GM19239 (cell line): ENCODE results near the gene ICAM5.

Experiments
- DNase-seq: peaks from one replicate; pipeline ENCODE4 v3.0.0; 2011; ENCODE audit warnings: low spot score; ENCODE audit not compliant: insufficient read length
- FAIRE-seq: peaks from 2 replicates; lab custom pipeline; 2011; peaks lifted over from hg19 to GRCh38; lab: Jason Lieb, UNC

Gene ICAM5

DNA sequence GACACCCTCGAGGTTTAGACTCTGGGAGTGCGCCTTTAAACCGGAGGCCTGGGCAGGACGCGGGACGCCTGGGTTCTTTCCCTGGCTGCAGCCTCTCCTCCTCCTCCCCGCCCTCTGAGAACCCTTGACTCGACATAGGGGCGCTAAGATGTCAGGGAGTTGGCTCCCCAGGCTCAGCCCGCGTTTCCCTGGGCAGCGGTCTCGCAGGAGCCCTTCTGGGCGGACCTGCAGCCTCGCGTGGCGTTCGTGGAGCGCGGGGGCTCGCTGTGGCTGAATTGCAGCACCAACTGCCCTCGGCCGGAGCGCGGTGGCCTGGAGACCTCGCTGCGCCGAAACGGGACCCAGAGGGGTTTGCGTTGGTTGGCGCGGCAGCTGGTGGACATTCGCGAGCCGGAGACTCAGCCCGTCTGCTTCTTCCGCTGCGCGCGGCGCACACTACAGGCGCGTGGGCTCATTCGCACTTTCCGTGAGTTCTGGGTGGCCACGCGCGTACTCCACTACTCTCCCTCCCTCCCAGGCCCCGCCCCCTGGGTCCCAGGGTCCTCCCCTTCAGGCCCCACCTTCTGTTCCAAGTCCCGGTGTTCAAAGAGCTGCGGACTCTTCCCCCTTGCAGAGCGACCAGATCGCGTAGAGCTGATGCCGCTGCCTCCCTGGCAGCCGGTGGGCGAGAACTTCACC is 1.3 kb downstream of the ICAM5 start:
- FAIRE-seq, result no peak
- DNase-seq, result no peak

DNA sequence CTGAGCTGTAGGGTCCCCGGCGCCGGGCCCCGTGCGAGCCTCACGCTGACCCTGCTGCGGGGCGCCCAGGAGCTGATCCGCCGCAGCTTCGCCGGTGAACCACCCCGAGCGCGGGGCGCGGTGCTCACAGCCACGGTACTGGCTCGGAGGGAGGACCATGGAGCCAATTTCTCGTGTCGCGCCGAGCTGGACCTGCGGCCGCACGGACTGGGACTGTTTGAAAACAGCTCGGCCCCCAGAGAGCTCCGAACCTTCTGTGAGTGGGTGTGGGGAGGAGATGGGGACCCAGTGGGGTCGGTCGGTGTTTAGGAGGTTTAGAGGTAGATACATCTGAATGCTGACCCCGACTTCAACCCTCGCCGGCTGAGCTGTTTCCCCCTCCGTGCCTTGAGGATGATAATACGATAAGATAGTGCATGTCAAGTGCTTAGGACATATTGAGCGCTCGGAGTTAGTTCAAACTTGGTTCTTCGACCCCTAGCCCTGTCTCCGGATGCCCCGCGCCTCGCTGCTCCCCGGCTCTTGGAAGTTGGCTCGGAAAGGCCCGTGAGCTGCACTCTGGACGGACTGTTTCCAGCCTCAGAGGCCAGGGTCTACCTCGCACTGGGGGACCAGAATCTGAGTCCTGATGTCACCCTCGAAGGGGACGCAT is 1.9 kb downstream of the ICAM5 start:
- FAIRE-seq (no peak), DNase-seq (no peak)

DNA sequence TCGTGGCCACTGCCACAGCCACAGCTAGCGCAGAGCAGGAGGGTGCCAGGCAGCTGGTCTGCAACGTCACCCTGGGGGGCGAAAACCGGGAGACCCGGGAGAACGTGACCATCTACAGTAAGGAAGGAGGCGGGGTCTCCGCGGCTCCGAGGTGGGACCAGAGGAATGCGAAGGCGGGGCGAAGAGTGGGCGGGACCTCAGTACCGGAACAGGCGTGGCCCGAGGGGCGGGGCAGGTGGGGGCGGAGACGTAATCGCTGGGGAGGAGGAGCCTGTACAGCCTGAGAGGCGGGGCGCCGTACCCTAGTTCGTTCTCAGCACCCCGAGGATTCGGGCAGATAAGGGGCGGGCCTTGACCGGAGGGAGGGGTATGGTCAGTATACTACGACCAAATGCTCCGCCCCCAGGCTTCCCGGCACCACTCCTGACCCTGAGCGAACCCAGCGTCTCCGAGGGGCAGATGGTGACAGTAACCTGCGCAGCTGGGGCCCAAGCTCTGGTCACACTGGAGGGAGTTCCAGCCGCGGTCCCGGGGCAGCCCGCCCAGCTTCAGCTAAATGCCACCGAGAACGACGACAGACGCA is 2.5 kb downstream of the ICAM5 start:
- peak; percentile 70 for DNase-seq
- peak; percentile 81 for FAIRE-seq

DNA sequence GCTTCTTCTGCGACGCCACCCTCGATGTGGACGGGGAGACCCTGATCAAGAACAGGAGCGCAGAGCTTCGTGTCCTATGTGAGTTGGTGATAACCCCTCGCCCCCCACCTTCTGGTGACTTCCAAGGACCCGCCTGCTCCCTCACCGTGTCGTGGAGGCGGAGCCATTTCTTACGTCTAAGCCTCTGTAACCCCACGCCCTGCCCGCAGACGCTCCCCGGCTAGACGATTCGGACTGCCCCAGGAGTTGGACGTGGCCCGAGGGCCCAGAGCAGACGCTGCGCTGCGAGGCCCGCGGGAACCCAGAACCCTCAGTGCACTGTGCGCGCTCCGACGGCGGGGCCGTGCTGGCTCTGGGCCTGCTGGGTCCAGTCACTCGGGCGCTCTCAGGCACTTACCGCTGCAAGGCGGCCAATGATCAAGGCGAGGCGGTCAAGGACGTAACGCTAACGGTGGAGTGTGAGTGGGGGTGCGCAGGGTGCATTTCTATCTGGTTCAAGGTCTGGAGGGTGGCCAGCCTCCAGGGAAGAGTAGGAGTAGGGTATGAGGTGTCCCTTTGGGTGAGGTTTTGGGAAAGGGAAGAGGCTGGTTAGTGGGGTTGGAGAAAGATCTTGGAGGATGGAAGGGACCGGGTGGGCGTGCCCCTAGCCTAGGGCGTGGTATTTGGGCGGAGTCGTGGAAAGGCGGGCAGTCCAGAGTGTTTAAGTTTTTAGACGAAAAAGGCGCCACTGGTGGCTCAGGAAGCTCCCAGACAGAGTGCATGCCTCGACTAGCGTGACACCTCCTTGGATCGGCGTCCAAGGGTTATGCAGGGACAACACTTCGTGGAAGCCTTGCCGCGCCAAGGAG is 3.3 kb downstream of the ICAM5 start:
- no peak for FAIRE-seq
- DNase-seq, result no peak

DNA sequence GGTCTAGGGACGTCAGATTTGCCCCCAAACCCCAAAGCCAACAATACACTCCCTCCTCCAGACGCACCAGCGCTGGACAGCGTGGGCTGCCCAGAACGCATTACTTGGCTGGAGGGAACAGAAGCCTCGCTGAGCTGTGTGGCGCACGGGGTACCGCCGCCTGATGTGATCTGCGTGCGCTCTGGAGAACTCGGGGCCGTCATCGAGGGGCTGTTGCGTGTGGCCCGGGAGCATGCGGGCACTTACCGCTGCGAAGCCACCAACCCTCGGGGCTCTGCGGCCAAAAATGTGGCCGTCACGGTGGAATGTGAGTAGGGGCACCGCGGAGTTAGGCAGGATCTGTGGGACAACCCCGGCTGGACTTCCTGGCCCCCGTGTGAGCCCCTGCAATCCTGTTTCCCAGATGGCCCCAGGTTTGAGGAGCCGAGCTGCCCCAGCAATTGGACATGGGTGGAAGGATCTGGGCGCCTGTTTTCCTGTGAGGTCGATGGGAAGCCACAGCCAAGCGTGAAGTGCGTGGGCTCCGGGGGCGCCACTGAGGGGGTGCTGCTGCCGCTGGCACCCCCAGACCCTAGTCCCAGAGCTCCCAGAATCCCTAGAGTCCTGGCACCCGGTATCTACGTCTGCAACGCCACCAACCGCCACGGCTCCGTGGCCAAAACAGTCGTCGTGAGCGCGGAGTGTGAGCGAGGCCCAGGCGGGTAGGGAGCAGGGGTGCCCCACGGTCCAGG is 4.0 kb downstream of the ICAM5 start:
- no peak for FAIRE-seq

DNA sequence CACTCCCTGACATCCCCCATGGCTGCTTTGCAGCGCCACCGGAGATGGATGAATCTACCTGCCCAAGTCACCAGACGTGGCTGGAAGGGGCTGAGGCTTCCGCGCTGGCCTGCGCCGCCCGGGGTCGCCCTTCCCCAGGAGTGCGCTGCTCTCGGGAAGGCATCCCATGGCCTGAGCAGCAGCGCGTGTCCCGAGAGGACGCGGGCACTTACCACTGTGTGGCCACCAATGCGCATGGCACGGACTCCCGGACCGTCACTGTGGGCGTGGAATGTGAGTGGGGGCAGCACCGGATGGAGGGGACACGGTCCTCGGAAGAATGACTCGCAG is 4.6 kb downstream of the ICAM5 start:
- FAIRE-seq (no peak), DNase-seq (no peak)

More for the DNA sequence above, 4.0 kb downstream of the ICAM5 start:
- no peak for DNase-seq

DNA sequence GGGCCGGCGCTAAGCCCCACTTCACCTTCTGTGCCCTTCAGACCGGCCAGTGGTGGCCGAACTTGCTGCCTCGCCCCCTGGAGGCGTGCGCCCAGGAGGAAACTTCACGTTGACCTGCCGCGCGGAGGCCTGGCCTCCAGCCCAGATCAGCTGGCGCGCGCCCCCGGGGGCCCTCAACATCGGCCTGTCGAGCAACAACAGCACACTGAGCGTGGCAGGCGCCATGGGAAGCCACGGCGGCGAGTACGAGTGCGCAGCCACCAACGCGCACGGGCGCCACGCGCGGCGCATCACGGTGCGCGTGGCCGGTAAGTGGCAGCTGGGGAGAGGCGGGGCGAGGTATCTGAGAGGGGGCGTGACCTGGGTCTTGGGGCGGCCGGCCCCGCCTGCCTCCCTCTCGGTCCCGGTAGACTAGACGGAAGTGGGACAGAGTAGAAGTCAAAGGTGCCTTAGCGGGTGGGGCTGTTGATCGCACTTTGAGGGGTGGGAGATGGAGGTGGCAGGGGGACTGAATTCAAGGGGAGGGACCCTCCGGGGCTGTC is 5.6 kb downstream of the ICAM5 start:
- peak; percentile 96 for DNase-seq
- peak; percentile 83 for FAIRE-seq

DNA sequence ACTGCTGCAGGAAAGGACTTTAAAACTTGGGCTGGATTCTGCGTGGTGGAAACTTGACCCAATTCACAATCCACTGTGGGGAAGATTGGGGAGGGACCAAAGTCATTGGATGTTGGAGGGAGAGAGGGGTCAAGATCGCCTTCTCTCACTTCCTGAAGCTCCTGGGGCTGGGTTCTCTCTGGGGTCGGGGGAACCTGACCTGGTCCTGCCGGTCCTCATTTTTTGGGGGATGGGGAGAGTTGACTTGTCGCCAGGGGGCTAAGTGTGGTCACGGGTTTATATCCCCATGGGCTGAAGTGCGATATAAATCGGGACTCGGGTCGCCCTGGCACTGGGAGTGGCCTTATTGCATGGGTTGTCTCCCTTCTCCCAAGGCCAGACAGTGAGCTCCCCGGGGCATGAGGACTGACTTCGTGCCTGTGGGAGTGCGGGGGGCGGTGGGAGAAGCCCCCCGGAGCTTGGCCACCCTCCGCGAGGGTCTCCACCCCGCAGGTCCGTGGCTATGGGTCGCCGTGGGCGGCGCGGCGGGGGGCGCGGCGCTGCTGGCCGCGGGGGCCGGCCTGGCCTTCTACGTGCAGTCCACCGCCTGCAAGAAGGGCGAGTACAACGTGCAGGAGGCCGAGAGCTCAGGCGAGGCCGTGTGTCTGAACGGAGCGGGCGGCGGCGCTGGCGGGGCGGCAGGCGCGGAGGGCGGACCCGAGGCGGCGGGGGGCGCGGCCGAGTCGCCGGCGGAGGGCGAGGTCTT is 6.3 kb downstream of the ICAM5 start:
- FAIRE-seq, result no peak

DNA sequence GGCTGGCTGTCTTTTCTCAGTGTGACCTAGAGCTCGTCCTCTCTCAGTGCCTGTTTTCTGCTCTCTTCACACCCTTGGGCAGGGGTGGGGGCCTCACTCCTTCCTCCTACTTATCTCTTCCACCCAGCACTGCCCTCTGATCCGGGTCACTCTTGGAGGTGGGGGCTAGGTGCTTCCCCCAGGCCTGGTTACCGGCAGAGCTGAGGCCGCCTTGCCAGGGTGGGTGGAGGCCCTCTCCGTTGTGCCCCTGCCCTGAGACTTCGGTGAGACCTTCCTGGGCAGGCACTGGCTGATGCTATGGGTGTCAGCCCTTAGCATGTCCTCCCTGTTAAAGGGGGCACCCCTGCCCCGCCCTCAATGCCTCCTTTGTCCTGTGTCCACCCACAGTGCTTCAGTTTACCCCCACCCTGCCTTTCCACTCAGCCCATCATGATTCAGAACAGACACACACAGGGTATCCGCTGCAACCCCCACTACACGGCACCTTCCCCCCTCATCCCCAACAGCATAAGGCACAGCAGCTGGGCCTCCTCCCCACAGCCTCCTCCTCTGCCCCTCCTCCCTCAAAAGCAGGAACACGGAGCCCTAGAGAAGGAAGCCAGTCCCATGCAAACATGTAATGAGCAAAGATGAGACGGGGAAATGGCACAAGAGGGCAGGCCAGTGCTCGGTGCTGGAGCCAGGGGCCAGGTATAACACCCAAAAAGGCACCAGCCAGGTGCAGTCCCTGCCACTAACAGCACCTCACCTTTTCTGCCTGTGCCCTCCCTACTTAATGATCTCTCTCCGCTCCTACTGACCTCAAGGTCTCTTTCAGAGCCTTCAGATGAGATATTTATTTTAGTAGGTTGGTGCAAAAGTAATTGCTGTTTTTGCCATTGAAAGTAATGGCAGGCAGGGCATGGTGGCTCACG is 10.1 kb downstream of the ICAM5 start:
- DNase-seq, result no peak
- no peak for FAIRE-seq

More for the DNA sequence above, 6.3 kb downstream of the ICAM5 start:
- DNase-seq, result no peak

DNA sequence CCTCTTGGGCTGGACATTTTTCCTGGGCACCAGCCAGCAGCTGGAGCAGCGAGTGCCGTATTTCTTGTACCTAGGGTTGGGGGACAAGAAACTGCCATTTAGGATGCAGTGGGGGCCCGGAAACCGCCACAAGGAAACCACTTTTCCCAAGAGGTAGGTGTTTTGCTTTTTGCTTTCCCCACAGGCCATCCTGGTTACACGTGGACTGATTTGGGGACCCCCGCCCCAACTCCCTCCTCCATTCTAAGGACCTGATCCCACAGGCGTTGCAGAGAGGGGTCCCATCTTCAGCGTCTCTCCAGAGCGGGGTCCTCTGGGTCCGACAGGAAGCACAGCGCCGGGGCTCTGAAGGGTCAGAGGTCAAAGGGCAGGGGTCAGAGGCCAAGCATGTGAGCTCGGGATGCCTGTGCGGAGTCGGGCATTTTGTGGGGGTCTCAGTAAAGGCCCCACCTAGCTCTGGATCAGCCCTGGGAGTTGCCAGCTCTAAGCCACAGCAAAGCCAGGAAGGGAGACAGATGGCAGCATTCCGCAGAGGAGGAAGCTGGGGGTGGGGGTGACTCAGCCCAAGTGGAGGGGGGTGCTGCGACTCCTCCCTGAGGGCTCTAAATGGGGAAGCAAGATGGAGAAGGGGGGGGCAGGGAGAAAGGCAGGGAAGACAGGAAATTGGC is 15.5 kb downstream of the ICAM5 start:
- no peak for DNase-seq
- FAIRE-seq, result no peak

DNA sequence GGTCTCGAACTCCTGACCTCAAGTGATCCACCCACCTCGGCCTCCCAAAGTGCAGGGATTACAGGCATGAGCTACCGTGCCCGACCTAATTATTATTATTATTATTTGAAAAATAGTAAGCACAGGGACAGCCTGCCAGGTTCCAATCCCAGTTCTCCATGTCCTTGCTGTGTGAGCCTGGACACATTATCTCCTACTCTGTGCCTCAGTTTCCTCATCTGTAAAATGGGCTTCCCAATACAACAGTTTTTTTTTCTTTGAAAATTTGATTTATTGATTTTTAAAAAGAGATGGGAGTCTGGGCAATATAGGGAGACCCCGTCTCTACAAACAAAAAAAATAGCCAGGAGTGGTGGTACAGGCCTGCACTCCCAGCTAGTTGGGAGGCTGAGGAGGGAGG is 16.6 kb downstream of the ICAM5 start:
- DNase-seq, result no peak
- no peak for FAIRE-seq

DNA sequence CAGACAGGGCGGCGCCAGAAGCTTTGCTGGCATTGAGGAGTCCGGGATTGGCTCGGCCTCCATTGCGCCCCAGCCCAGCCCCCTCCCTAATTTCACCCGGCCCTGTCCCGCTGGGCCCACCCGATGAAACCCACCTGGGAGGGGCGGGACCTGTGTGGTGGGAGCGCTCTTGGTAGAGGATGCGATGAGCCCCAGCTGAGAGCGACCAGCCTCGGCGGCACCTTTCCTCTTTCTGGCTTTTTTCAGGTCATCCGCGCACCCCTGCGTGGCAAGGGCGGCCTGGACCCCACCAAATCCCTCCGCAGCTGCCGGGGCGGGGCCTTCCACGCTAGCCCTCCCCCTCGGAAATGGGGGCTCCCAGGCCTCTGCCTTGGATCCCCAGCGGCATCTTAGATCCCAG is 19.7 kb downstream of the ICAM5 start, which contains the start of gene ZGLP1:
ZGLP1 (minus strand) TSS at position 393 of the 400 bp plus-strand sequence.
- DNase-seq (no peak), FAIRE-seq (no peak)

DNA sequence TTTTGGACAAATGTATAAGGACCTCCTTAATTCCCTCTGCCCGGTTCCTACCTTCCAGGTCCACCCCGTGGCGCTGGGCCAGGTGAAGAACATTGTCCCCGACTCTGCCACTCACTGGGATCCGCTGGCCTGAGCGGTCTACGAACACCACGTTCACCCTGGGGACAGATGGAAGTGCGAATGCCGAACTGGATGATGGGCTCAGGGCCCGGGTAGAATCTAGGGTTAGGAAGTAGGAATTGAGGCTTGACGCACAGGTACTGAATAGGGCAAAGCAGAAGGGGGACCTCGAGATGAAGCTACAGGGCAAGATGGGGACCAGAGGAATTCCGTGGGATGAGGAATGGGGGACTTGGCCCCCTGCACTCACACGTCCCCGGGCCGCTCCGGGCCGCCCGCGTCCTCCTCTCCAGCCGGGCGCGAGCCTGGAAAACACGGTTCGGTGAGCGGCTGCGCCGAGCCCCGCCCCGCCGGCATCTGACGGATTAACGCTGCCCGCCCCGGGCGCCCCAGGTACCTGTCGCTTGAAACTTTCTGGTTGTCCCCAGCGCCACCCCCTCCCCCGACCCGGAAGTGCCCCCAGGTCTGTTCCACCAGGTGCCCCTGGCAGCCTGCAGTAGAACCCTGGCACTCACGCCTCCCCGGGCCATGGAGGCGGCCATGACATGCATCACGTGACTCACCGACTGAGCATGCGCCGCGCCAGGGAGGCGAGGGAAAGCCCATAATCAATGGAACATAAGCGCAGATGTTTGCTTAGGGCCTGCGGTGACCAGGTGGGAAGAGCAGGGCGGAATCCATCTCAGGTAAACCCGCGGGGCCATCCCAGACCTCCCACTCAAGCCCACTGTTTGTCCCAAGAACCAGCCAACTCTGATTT is 25.8 kb downstream of the ICAM5 start, which contains the start of gene FDX2:
FDX2 (minus strand) TSS at position 681 of the 880 bp plus-strand sequence; CDS start at position 662, 19 bp downstream.
- FAIRE-seq, result peak; percentile 97
- DNase-seq, result peak; percentile 97

DNA sequence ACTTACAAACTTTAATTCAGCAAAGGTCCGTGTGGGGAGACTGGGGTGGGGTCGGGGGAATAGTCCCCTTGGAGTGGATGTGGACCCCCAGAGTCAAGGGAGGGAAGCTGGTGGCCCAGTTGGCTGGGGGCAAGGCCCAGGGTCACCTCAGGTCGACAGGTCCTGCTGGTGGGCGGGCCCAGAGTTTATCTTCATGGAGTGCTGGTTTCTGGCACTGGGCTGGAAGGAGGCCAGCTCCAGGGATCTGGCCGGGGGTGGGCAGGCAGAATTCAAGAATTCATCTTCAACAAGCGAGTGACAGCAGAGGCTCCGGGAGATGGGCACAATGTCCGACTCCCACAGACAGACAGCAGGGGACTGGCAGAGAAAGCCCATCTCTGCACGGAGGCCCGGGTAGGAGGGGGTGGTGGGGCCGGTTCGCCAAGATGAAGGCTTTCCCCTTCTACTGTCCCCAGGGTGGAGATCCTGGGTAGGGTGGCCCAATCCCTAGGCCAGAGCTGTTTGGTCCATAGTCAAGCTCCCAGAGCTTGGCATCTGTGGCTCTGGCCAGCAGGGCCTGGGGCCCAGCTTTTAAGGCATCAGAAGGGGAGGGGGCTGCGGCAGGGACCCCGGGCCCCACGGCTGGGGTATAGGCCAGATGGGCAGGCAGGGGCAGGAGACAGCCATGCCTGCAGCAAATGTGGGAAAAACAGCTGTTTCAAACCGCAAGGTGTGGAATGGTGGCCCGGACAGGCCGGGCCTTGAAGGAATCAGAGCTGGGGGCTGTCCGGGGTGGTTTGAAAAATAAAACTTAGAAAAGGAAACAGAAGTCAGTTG is 26.7 kb downstream of the ICAM5 start:
- FAIRE-seq, result no peak
- DNase-seq, result no peak

DNA sequence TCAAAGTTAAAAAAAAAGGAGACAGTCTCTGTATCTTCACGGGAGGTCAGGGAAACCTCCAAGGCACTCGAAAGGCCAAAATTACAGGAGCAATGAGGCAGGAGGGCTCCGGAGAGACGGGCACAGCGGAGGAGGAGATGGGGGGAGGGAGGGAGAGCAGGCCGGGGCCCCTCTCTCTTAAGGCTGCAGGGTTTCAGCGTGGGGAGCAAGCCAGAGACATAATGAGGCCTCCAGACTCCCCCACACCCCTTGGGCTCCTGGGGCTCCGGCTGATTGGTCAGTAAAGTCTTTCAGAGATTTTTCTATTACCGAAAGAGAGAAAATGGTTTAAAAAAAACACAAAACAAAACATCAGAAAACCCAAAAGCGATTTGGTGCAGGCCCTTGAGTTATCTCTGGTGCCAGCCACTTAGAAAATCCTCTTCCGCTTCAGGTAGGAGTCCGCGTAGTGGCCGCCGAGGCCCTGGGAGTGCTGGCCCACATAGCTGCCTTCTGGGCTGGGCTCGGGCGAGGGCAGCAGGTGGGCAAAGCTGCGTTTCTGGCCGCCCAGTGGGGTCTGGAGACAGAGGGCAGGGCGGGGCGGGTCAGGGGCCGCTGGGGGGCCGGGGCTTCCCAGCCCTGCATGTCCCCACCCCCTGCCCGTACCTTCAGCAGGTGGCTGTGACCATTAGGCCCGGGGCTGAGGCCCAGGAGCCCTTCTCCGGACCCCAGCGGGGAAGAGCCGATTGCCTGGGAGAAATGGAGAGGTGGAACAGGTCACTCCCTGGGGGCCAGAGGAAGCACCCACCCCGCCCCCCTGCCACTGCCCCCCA is 27.5 kb downstream of the ICAM5 start:
- DNase-seq (no peak), FAIRE-seq (no peak)
